Subcutaneous adipose tissue (tissue), 4 donors: ENCODE measurements around the gene MED13L. TPM values are rescaled to one million over a fixed set of nuclear protein-coding genes. Genes with fewer than 3 reads are reported as not detected.

Source experiments
- total RNA-seq, 4 donors: library from RNA; depleted of rRNA; stranded (reverse); fragments of >200 nt; gene quantifications; one replicate each; pipeline ENCODE4 v1.1.0, GENCODE V29; 2016
- TF ChIP-seq, protein P1 (sequence below): fragments of 450-650 bp; IDR thresholded peaks from one replicate; pipeline ENCODE4 v1.5.1; 2016; ENCODE audit warnings: low read depth, mild to moderate bottlenecking, control low read depth, antibody characterized with exemption, moderate library complexity

The MED13L gene
- total RNA-seq, 4 donors from 2014 or later, result 164 to 285 (median 225) TPM

DNA sequence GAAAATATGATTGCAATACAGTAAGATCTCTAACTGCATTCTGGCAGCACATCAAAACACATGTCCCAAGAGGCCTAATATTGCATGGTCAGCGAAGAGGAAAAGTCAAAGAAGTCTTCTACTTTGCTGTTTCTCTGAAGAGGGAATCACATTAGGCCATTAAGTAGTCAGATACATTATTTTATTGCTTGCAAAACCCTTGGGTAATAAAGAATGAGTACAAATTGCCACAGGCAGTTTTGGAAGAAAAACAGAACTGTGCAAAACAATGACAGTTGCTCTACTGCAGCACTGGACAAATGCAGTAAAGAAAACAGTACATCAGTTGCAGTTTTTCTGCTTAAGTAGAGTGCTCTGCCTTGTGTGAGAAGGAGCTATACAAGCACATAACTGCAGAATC lies 211.9 kb downstream of the MED13L start:
- TF ChIP-seq, protein P1, sequence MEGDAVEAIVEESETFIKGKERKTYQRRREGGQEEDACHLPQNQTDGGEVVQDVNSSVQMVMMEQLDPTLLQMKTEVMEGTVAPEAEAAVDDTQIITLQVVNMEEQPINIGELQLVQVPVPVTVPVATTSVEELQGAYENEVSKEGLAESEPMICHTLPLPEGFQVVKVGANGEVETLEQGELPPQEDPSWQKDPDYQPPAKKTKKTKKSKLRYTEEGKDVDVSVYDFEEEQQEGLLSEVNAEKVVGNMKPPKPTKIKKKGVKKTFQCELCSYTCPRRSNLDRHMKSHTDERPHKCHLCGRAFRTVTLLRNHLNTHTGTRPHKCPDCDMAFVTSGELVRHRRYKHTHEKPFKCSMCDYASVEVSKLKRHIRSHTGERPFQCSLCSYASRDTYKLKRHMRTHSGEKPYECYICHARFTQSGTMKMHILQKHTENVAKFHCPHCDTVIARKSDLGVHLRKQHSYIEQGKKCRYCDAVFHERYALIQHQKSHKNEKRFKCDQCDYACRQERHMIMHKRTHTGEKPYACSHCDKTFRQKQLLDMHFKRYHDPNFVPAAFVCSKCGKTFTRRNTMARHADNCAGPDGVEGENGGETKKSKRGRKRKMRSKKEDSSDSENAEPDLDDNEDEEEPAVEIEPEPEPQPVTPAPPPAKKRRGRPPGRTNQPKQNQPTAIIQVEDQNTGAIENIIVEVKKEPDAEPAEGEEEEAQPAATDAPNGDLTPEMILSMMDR, result no peak

- TF ChIP-seq, protein P1, result no peak
Measured at GRCh38 chr12:116064493-116064892, 213.0 kb downstream of the MED13L start.

GRCh38 chr12:116062698-116063097 lies 214.8 kb downstream of the MED13L start:
- TF ChIP-seq, protein P1, result no peak

- TF ChIP-seq, protein P1, result no peak
Measured at GRCh38 chr12:116060764-116061163, 216.7 kb downstream of the MED13L start.

- TF ChIP-seq, protein P1, result no peak
Measured at GRCh38 chr12:116059904-116060303, 217.6 kb downstream of the MED13L start.

GRCh38 chr12:116058574-116058973 lies 218.9 kb downstream of the MED13L start:
- TF ChIP-seq, protein P1, result no peak

DNA sequence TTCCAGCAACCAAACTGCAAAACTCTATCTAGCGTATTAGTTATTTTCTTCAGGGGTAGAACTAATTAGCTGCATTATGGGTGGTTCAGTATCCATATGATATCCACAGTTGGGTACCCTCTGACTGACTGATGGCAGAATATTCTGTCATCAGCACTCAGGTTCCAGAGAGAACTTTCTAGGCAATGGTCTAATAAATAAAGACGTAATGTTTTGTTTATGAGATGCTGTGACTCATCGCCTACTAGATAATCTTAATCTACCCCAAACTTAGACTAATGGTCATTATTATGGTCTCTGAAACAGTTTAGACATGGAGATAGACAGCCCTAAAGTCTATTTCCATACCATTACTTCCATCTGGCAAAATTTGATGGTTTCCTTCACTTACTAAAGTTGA lies 220.1 kb downstream of the MED13L start:
- TF ChIP-seq, protein P1, result no peak
